HepG2 (cell line): ENCODE measurements around the gene TOX4. TPM values are rescaled to one million over a fixed set of nuclear protein-coding genes. Genes with fewer than 3 reads are reported as not detected.

ENCODE experiments used
- DR1 ChIP-seq: sonication (generic); formaldehyde crosslinking; IDR thresholded peaks from 2 replicates; pipeline ENCODE4 v1.8.0; 2021; ENCODE audit warnings: mild to moderate bottlenecking, missing genetic modification reagents, inconsistent platforms
- ESRRA ChIP-seq: sonication (generic); formaldehyde crosslinking; IDR thresholded peaks from 2 replicates; pipeline ENCODE4 v1.5.1; 2020; ENCODE audit warnings: mild to moderate bottlenecking, low read depth, missing genetic modification reagents
- HNRNPLL ChIP-seq: fragments of 200-400 bp; formaldehyde crosslinking; IDR thresholded peaks from 2 replicates; pipeline ENCODE4 v1.6.1; 2017; ENCODE audit warnings: mild to moderate bottlenecking, low read depth, low read length; ENCODE audit not compliant: poor library complexity, severe bottlenecking
- IRF2 ChIP-seq: IDR thresholded peaks from 2 replicates; pipeline ENCODE4 v1.6.1; 2018; ENCODE audit warnings: missing genetic modification reagents, missing compliant biosample characterization
- KLF13 ChIP-seq: sonication (generic); formaldehyde crosslinking; IDR thresholded peaks from 2 replicates; pipeline ENCODE4 v1.4.0; 2020; ENCODE audit warnings: mild to moderate bottlenecking, missing genetic modification reagents
- MLXIP ChIP-seq: sonication (generic); formaldehyde crosslinking; IDR thresholded peaks from 2 replicates; pipeline ENCODE4 v1.9.0; 2021; ENCODE audit warnings: missing genetic modification reagents, borderline replicate concordance
- NR1H2 ChIP-seq: sonication (generic); formaldehyde crosslinking; IDR thresholded peaks from 2 replicates; pipeline ENCODE4 v1.8.1; 2022; ENCODE audit warnings: low read depth, missing genetic modification reagents, borderline replicate concordance
- PATZ1 ChIP-seq: sonication (generic); formaldehyde crosslinking; IDR thresholded peaks from 2 replicates; pipeline ENCODE4 v1.4.0; 2020; ENCODE audit warnings: missing genetic modification reagents
- POLR2AphosphoS5 ChIP-seq: IDR thresholded peaks from 2 replicates; pipeline ENCODE4 v1.6.1; 2012; ENCODE audit warnings: low read depth, low read length
- PRPF4 ChIP-seq: fragments of 200-400 bp; formaldehyde crosslinking; IDR thresholded peaks from 2 replicates; pipeline ENCODE4 v1.6.1; 2016; ENCODE audit warnings: low read length, low read depth; ENCODE audit not compliant: poor library complexity, severe bottlenecking
- REPIN1 ChIP-seq: sonication (generic); formaldehyde crosslinking; IDR thresholded peaks from 2 replicates; pipeline ENCODE4 v1.8.0; 2022; ENCODE audit warnings: missing genetic modification reagents, low read depth, mild to moderate bottlenecking, borderline replicate concordance
- SUZ12 ChIP-seq: fragments of 150-350 bp; IDR thresholded peaks from 2 replicates; pipeline ENCODE4 v1.6.1; 2014; ENCODE audit warnings: low read depth, low read length
- ZEB1 ChIP-seq: IDR thresholded peaks from 2 replicates; pipeline ENCODE4 v1.6.1; 2012; ENCODE audit warnings: mild to moderate bottlenecking, low read depth, inconsistent platforms; ENCODE audit not compliant: insufficient replicate concordance
- ZFP1 ChIP-seq: IDR thresholded peaks from 2 replicates; pipeline ENCODE4 v1.6.1; 2016
- ZNF512B ChIP-seq: sonication (generic); formaldehyde crosslinking; IDR thresholded peaks from 2 replicates; pipeline ENCODE4 v1.5.1; 2020; ENCODE audit warnings: missing genetic modification reagents, mild to moderate bottlenecking, borderline replicate concordance
- ZNF598 ChIP-seq: sonication (generic); formaldehyde crosslinking; IDR thresholded peaks from 2 replicates; pipeline ENCODE4 v1.5.1; 2020; ENCODE audit warnings: mild to moderate bottlenecking, missing genetic modification reagents, borderline replicate concordance
- ZNF878 ChIP-seq: sonication (generic); formaldehyde crosslinking; IDR thresholded peaks from 2 replicates; pipeline ENCODE4 v1.8.1; 2023; ENCODE audit warnings: mild to moderate bottlenecking, missing genetic modification reagents, moderate library complexity
- polyA plus RNA-seq, 8 experiments: library from polyadenylated mRNA; depleted of rRNA in 3 of 8; stranded (reverse) in 7 of 8; unstranded in 1 of 8; fragments of >200 nt; fragmentation: Illumina TruSeq in 4 of 8; extraction: Trizol in 4 of 8; gene quantifications; 2 replicates each; pipeline versions ENCODE4 v1.2.1 to v1.2.3, GENCODE V29; 2011 to 2016; ENCODE audit warnings: low read depth in 4 of 8, missing spikeins in 1 of 8, mixed read lengths in 1 of 8; ENCODE audit not compliant: insufficient read depth in 1 of 8
- total RNA-seq, 5 experiments: library from RNA; depleted of rRNA; stranded (reverse); fragments of >200 nt; fragmentation: Illumina TruSeq; extraction: Trizol; gene quantifications; 2 replicates each; pipeline ENCODE4 v1.2.3, GENCODE V29; 2016; ENCODE audit warnings: low read depth in 1 of 5

The TOX4 gene
- total and polyA plus RNA-seq, 2 of the 13 experiments (the other 11 are each of a cell fraction or from before 2014, with no cell fraction given) = 71.8 to 163 TPM

- TF ChIP-seq REPIN1 (no peak), MLXIP (CRISPR knock-in tag) (no peak), PATZ1 (CRISPR knock-in tag) (no peak), ZNF878 (CRISPR knock-in tag) (0 out of 2 replicates have a peak, but pooled peaks have one; percentile 22), ZFP1 (CRISPR knock-in tag) (no peak), PRPF4 (peak; percentile 83), IRF2 (0 out of 2 replicates have a peak, but pooled peaks have one; percentile 19), HNRNPLL (no peak), ESRRA (CRISPR knock-in tag) (no peak; the same call in 1 of the 2 replicates), SUZ12 (no peak), ZEB1 (no peak), POLR2AphosphoS5 (no peak; the same call in 1 of the 2 replicates), ZNF598 (no peak), NR1H2 (CRISPR knock-in tag) (no peak), DR1 (CRISPR knock-in tag) (no peak), KLF13 (no peak), ZNF512B (CRISPR knock-in tag) (no peak; the same call in 1 of the 2 replicates)
Observed at GRCh38 chr14:21526672-21527317, 49.8 kb downstream of the TOX4 start (continued).
